Retinal pigment epithelial cell (primary cell): ENCODE results near the gene UBE2D2.

Experiments
- DNase-seq: peaks from one replicate; pipeline ENCODE4 v3.0.0-alpha.2; 2010; ENCODE audit warnings: low read depth
- H3K4me3 ChIP-seq: 2 replicates; pipeline ENCODE4 v1.5.1; 2011; ENCODE audit warnings: mild to moderate bottlenecking, low read length, control low read depth, moderate library complexity
- CTCF ChIP-seq: conservative IDR thresholded peaks from 2 replicates; pipeline ENCODE4 v1.5.1; 2011; ENCODE audit warnings: low read depth, low read length, control low read depth, inconsistent platforms

Gene UBE2D2

GRCh38 chr5:139557811-139558210, 3.3 kb upstream of the UBE2D2 start:
- DNase-seq, result no peak
- TF ChIP-seq CTCF, result no peak
- no peak overlapping the region for H3K4me3 ChIP-seq

GRCh38 chr5:139561655-139562451, 714 bp downstream of the UBE2D2 start:
- TF ChIP-seq CTCF, result no peak
- DNase-seq, result no peak
- peak overlapping the region; percentile 90 for H3K4me3 ChIP-seq

GRCh38 chr5:139562847-139563246, 1.7 kb downstream of the UBE2D2 start:
- H3K4me3 ChIP-seq, result peak overlapping the region; percentile 90
- no peak for TF ChIP-seq CTCF
- DNase-seq, result no peak

GRCh38 chr5:139565411-139566305, 4.5 kb downstream of the UBE2D2 start:
- TF ChIP-seq CTCF, result no peak
- DNase-seq, result no peak
- no peak overlapping the region for H3K4me3 ChIP-seq

- no peak overlapping the region for H3K4me3 ChIP-seq
- no peak for DNase-seq
- no peak for TF ChIP-seq CTCF
These were observed 5.5 kb downstream of the UBE2D2 start for GRCh38 chr5:139566611-139567010.

- no peak for DNase-seq
- TF ChIP-seq CTCF, result no peak
These were observed 8.3 kb downstream of the UBE2D2 start for GRCh38 chr5:139569270-139569955.

More at GRCh38 chr5:139569270-139569955, 8.3 kb downstream of the UBE2D2 start:
- no peak overlapping the region for H3K4me3 ChIP-seq
